Ovary (tissue), 3 donors: ENCODE data around the gene HMGCS2.

Source experiments
- POLR2A ChIP-seq: fragments of 450-650 bp; IDR thresholded peaks from one replicate; pipeline ENCODE4 v1.6.1; 2017; ENCODE audit warnings: antibody characterized with exemption, mild to moderate bottlenecking, moderate library complexity
- TF ChIP-seq, protein P1 (sequence below), 3 donors: fragments of 450-650 bp in 2 of 3; fragments of 200-600 bp in 1 of 3; IDR thresholded peaks; one replicate each; pipeline versions ENCODE4 v1.5.1 to v1.8.0; 2016 to 2022; ENCODE audit warnings: antibody characterized with exemption in 3 of 3, mild to moderate bottlenecking in 1 of 3
- donor health status: DM: no; HTN: no; CAD: no.

DNA sequence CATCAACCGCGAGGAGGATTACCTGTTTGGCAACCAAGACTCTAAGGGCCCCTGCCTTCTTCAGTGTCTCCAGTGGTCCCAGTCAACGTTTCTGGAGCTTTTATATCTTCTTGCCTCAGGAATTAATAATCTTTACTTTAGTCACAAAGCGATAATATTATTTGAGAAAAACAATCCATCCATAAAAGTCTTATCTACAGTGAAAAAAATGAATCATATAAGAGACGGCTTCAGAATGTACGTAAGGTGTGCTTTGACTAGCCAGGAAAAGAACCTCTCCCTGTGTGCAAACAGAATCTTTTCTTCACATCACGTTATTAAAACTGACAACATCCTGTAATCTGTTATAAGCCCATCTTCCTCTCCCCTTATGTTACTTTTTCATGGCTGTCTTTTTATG lies 42.7 kb upstream of the HMGCS2 start, which contains the start of gene REG4:
- TF ChIP-seq, protein P1, sequence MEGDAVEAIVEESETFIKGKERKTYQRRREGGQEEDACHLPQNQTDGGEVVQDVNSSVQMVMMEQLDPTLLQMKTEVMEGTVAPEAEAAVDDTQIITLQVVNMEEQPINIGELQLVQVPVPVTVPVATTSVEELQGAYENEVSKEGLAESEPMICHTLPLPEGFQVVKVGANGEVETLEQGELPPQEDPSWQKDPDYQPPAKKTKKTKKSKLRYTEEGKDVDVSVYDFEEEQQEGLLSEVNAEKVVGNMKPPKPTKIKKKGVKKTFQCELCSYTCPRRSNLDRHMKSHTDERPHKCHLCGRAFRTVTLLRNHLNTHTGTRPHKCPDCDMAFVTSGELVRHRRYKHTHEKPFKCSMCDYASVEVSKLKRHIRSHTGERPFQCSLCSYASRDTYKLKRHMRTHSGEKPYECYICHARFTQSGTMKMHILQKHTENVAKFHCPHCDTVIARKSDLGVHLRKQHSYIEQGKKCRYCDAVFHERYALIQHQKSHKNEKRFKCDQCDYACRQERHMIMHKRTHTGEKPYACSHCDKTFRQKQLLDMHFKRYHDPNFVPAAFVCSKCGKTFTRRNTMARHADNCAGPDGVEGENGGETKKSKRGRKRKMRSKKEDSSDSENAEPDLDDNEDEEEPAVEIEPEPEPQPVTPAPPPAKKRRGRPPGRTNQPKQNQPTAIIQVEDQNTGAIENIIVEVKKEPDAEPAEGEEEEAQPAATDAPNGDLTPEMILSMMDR (IDR thresholded peaks at IDR 0.05), result no peak
- TF ChIP-seq POLR2A, result no peak
